ENCODE data around the gene LRCH4. TPM values are rescaled to one million over a fixed set of nuclear protein-coding genes. Genes with fewer than 3 reads are reported as not detected.

Gene LRCH4
- total and polyA plus RNA-seq, 2 of the 13 experiments (the other 11 are each of a cell fraction or from before 2014, with no cell fraction given) = 7.0 to 9.3 TPM

- TF ChIP-seq AHDC1 (CRISPR knock-in tag; IDR thresholded peaks at IDR 0.05; ENCODE audit: borderline replicate concordance) (no peak), MAX (IDR thresholded peaks at IDR 0.05) (peak; percentile 51; the same call in 1 of the 2 replicates), ZNF816 (CRISPR knock-in tag; IDR thresholded peaks at IDR 0.05; ENCODE audit: borderline replicate concordance) (peak; percentile 72; the same call in 1 of the 2 replicates), ZNF709 (CRISPR knock-in tag; IDR thresholded peaks at IDR 0.05) (no peak), RAD51 (IDR thresholded peaks at IDR 0.05; ENCODE audit: borderline replicate concordance) (no peak), EEA1 (CRISPR knock-in tag; IDR thresholded peaks at IDR 0.05; ENCODE audit: borderline replicate concordance) (no peak), POLR2AphosphoS2 (IDR thresholded peaks at IDR 0.05; ENCODE audit: low read depth, low read length) (no peak), U2AF2 (IDR thresholded peaks at IDR 0.05; ENCODE audit: low read depth, low read length) (no peak), ZNF430 (CRISPR knock-in tag; IDR thresholded peaks at IDR 0.05) (0 out of 2 replicates have a peak, but pooled peaks have one; percentile 38), SMAD9 (CRISPR knock-in tag; IDR thresholded peaks at IDR 0.05) (no peak), ONECUT2 (CRISPR knock-in tag; IDR thresholded peaks at IDR 0.05) (no peak), ZNF501 (CRISPR knock-in tag; IDR thresholded peaks at IDR 0.05) (peak; percentile 64), U2AF1 (optimal IDR thresholded peaks at IDR 0.05; ENCODE audit: low read depth, low read length) (peak; percentile 40), ZNF574 (CRISPR knock-in tag; IDR thresholded peaks at IDR 0.05) (peak; percentile 31; the same call in 1 of the 2 replicates), RFXAP (CRISPR knock-in tag; IDR thresholded peaks at IDR 0.05; ENCODE audit: borderline replicate concordance) (peak; percentile 97), ZMYM3 (CRISPR knock-in tag; IDR thresholded peaks at IDR 0.05) (no peak), ZNF24 (IDR thresholded peaks at IDR 0.05) (no peak), SPEN (CRISPR knock-in tag; IDR thresholded peaks at IDR 0.05; ENCODE audit: low read depth) (no peak), ZNF83 (CRISPR knock-in tag; IDR thresholded peaks at IDR 0.05; ENCODE audit: borderline replicate concordance) (no peak), ETV5 (CRISPR knock-in tag; IDR thresholded peaks at IDR 0.05; ENCODE audit: borderline replicate concordance) (peak; percentile 43; the same call in 1 of the 2 replicates)
These were observed 26.2 kb upstream of the LRCH4 start, which contains the start of gene MOSPD3 (continued) for GRCh38 chr7:100611983-100612729.

Data from HepG2 (cell line).